ENCODE data around the gene LHX2. TPM values are rescaled to one million over a fixed set of nuclear protein-coding genes. Genes with fewer than 3 reads are reported as not detected.

LHX2 gene
- total RNA-seq, 2 experiments from 2014 or later: not detected

GRCh38 chr9:123998278-123998925 is 13.2 kb upstream of the LHX2 start:
- CTCF ChIA-PET (ENCODE audit: unreplicated experiment): no interaction called here

GRCh38 chr9:123998970-123999621 is 12.5 kb upstream of the LHX2 start:
- ChIA-PET CTCF (ENCODE audit: unreplicated experiment) (no interaction called here), POLR2A (no interaction called here)
- Histone ChIP-seq H3K4me3 (ENCODE audit: low read depth, low read length, poor library complexity, severe bottlenecking) (no peak overlapping the region), H3K27ac (ENCODE audit: low read depth, low read length, poor library complexity, severe bottlenecking) (no peak overlapping the region), H3K36me3 (ENCODE audit: insufficient read depth, low read length) (no peaks in the 10 kb centered on the region), H4K20me1 (ENCODE audit: insufficient read depth, low read length) (no peaks in the 10 kb centered on the region), H3K4me2 (ENCODE audit: low read length) (no peak overlapping the region), H3K9me2 (ENCODE audit: insufficient read depth, low read length) (no peaks in the 10 kb centered on the region), H3K4me1 (ENCODE audit: insufficient read depth, low read length, poor library complexity, severe bottlenecking) (no peaks in the 10 kb centered on the region), H2AFZ (ENCODE audit: low read length) (no peak overlapping the region), H3K79me2 (ENCODE audit: insufficient read depth, low read depth, low read length) (no peaks in the 10 kb centered on the region), H3K9me3 (ENCODE audit: low read length) (no peaks in the 10 kb centered on the region)
- DNase-seq (ENCODE audit: low spot score): no peak
- TF ChIP-seq EZH2phosphoT487 (IDR thresholded peaks at IDR 0.05; ENCODE audit: borderline replicate concordance, low read depth, low read length): peak; percentile 86; the same call in 1 of the 2 replicates
- no peak for TF ChIP-seq CTCF (conservative IDR thresholded peaks at IDR 0.05; ENCODE audit: low read length)
- intact Hi-C loops (cut with micrococcal nuclease; ENCODE audit: unreplicated experiment): no loop called here
- no TSS peak for BruUV-seq (replicated peaks)

More at GRCh38 chr9:123998278-123998925, 13.2 kb upstream of the LHX2 start:
- Histone ChIP-seq H4K20me1 (ENCODE audit: insufficient read depth, low read length) (no peaks in the 10 kb centered on the region), H2AFZ (ENCODE audit: low read length) (no peak overlapping the region), H3K4me3 (ENCODE audit: low read depth, low read length, poor library complexity, severe bottlenecking) (no peak overlapping the region), H3K4me2 (ENCODE audit: low read length) (no peak overlapping the region), H3K79me2 (ENCODE audit: insufficient read depth, low read depth, low read length) (no peaks in the 10 kb centered on the region), H3K9me2 (ENCODE audit: insufficient read depth, low read length) (no peaks in the 10 kb centered on the region), H3K9me3 (ENCODE audit: low read length) (no peaks in the 10 kb centered on the region), H3K36me3 (ENCODE audit: insufficient read depth, low read length) (no peaks in the 10 kb centered on the region), H3K4me1 (ENCODE audit: insufficient read depth, low read length, poor library complexity, severe bottlenecking) (no peaks in the 10 kb centered on the region), H3K27ac (ENCODE audit: low read depth, low read length, poor library complexity, severe bottlenecking) (no peak overlapping the region)
- intact Hi-C loops (cut with micrococcal nuclease; ENCODE audit: unreplicated experiment): no loop called here
- POLR2A ChIA-PET: no interaction called here
- no TSS peak for BruUV-seq (replicated peaks)
- no peak for DNase-seq (ENCODE audit: low spot score)
- TF ChIP-seq EZH2phosphoT487 (IDR thresholded peaks at IDR 0.05; ENCODE audit: borderline replicate concordance, low read depth, low read length) (no peak), CTCF (conservative IDR thresholded peaks at IDR 0.05; ENCODE audit: low read length) (no peak)

GRCh38 chr9:123999661-124000060 is 11.9 kb upstream of the LHX2 start:
- TF ChIP-seq CTCF (conservative IDR thresholded peaks at IDR 0.05; ENCODE audit: low read length) (no peak), EZH2phosphoT487 (IDR thresholded peaks at IDR 0.05; ENCODE audit: borderline replicate concordance, low read depth, low read length) (no peak)
- Histone ChIP-seq H2AFZ (ENCODE audit: low read length) (no peak overlapping the region), H3K4me2 (ENCODE audit: low read length) (no peak overlapping the region), H3K36me3 (ENCODE audit: insufficient read depth, low read length) (no peaks in the 10 kb centered on the region), H3K27ac (ENCODE audit: low read depth, low read length, poor library complexity, severe bottlenecking) (no peak overlapping the region), H3K79me2 (ENCODE audit: insufficient read depth, low read depth, low read length) (no peaks in the 10 kb centered on the region), H3K9me3 (ENCODE audit: low read length) (no peaks in the 10 kb centered on the region), H3K9me2 (ENCODE audit: insufficient read depth, low read length) (no peaks in the 10 kb centered on the region), H3K4me3 (ENCODE audit: low read depth, low read length, poor library complexity, severe bottlenecking) (no peak overlapping the region), H4K20me1 (ENCODE audit: insufficient read depth, low read length) (no peaks in the 10 kb centered on the region), H3K4me1 (ENCODE audit: insufficient read depth, low read length, poor library complexity, severe bottlenecking) (no peaks in the 10 kb centered on the region)
- DNase-seq (ENCODE audit: low spot score): no peak
- ChIA-PET CTCF (ENCODE audit: unreplicated experiment) (no interaction called here), POLR2A (no interaction called here)
- intact Hi-C loops (cut with micrococcal nuclease; ENCODE audit: unreplicated experiment): no loop called here
- BruUV-seq (replicated peaks): no TSS peak
